ENCODE results near the gene PNPLA6.

GRCh38 chr19:7528522-7529245 lies 6.8 kb upstream of the PNPLA6 start:
- TF ChIP-seq HDGF (IDR thresholded peaks at IDR 0.05; ENCODE audit: borderline replicate concordance) (no peak), BHLHE40 (IDR thresholded peaks at IDR 0.05; ENCODE audit: borderline replicate concordance) (no peak), FOXM1 (IDR thresholded peaks at IDR 0.05; ENCODE audit: borderline replicate concordance) (no peak), FOXK2 (IDR thresholded peaks at IDR 0.05) (no peak), SUZ12 (IDR thresholded peaks at IDR 0.05) (no peak), CTBP1 (IDR thresholded peaks at IDR 0.05; ENCODE audit: borderline replicate concordance) (no peak), ELF4 (IDR thresholded peaks at IDR 0.05) (no peak), LEF1 (IDR thresholded peaks at IDR 0.05; ENCODE audit: borderline replicate concordance) (no peak), SP1 (IDR thresholded peaks at IDR 0.05) (no peak)
